Stimulated activated naive CD4-positive, alpha-beta T cell (primary cell): ENCODE data around the gene PTPN7.
"Not testable (repeated sequence)": the region's sequence is repeated elsewhere in the genome, so short reads cannot be mapped to it uniquely, and the experiment has no call there.

Experiments used
- DNase-seq, 6 experiments: peaks; one replicate each; lab custom pipeline; 2025; lab: John Stamatoyannopoulos, UW

The PTPN7 gene

GRCh38 chr1:202130816-202131522 is 29.4 kb downstream of the PTPN7 start:
- no peak for DNase-seq

GRCh38 chr1:202130297-202130721 is 30.1 kb downstream of the PTPN7 start:
- DNase-seq: no peak

GRCh38 chr1:202129453-202130296 is 30.7 kb downstream of the PTPN7 start:
- no peak for DNase-seq

GRCh38 chr1:202127836-202128622 is 32.4 kb downstream of the PTPN7 start:
- no peak for DNase-seq

- DNase-seq: no peak
These were observed 33.3 kb downstream of the PTPN7 start for GRCh38 chr1:202127061-202127460.

GRCh38 chr1:202126426-202126825 is 34.0 kb downstream of the PTPN7 start:
- no peak for DNase-seq

- no peak for DNase-seq
These were observed 34.8 kb downstream of the PTPN7 start for GRCh38 chr1:202125611-202126010.

- no peak for DNase-seq
These were observed 36.3 kb downstream of the PTPN7 start for GRCh38 chr1:202124142-202124541.

- no peak for DNase-seq
These were observed 37.0 kb downstream of the PTPN7 start for GRCh38 chr1:202123336-202123813.

- no peak for DNase-seq
These were observed 37.6 kb downstream of the PTPN7 start, which contains the start of gene GPR37L1 for GRCh38 chr1:202122639-202123335. TSS of gene GPR37L1 (plus strand) at chr1:202122917. CDS start at chr1:202122964, 47 bp downstream.

GRCh38 chr1:202121006-202121405 is 39.4 kb downstream of the PTPN7 start:
- DNase-seq: no peak

GRCh38 chr1:202117898-202118371 is 42.5 kb downstream of the PTPN7 start:
- DNase-seq: no peak

- no peak for DNase-seq
These were observed 44.1 kb downstream of the PTPN7 start for GRCh38 chr1:202116287-202116686.

GRCh38 chr1:202113690-202114300 is 46.6 kb downstream of the PTPN7 start:
- no peak for DNase-seq

- DNase-seq: no peak
These were observed 47.3 kb downstream of the PTPN7 start for GRCh38 chr1:202112859-202113689.

- not testable (repeated sequence) for DNase-seq
These were observed 48.8 kb downstream of the PTPN7 start for GRCh38 chr1:202111589-202111988.

- DNase-seq: no peak
These were observed 49.4 kb downstream of the PTPN7 start for GRCh38 chr1:202110977-202111376.

GRCh38 chr1:202107801-202108731 is 52.3 kb downstream of the PTPN7 start:
- no peak for DNase-seq

- DNase-seq: no peak
These were observed 53.1 kb downstream of the PTPN7 start for GRCh38 chr1:202107321-202107761.
